ENCODE results near the gene RNF144B.
"Not testable (repeated sequence)": the region's sequence is repeated elsewhere in the genome, so short reads cannot be mapped to it uniquely, and the experiment has no call there.

RNF144B gene

DNA sequence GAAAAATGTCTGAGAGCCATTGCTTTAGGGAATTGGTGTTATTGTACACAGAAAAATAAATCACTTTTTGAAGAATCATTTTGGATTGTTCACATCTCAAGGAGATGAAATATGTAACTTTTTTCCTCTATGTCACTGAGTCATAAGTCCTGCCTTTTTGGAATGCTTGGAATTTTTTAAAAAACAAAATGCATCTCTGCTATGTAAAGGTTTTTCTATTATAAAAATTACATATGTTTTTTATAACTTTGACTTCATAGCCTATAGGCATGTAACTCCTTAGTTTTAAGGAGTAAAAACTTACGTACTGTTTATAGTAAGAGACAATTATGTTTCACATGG, 8.7 kb downstream of the RNF144B start:
- DNase-seq (ENCODE audit: insufficient read length) (no peak), FAIRE-seq (no peak)
- no peak for TF ChIP-seq POLR2AphosphoS5 (IDR thresholded peaks at IDR 0.05; ENCODE audit: low read depth, low read length)
- TF ChIP-seq POLR2A (IDR thresholded peaks at IDR 0.05; ENCODE audit: low read depth, low read length) = no peak
- no peak for TF ChIP-seq TAF1 (IDR thresholded peaks at IDR 0.05; ENCODE audit: borderline replicate concordance, low read depth, low read length)

- FAIRE-seq (no peak), DNase-seq (ENCODE audit: insufficient read length) (no peak)
- TF ChIP-seq POLR2AphosphoS5 (IDR thresholded peaks at IDR 0.05; ENCODE audit: low read depth, low read length) (no peak), POLR2A (IDR thresholded peaks at IDR 0.05; ENCODE audit: low read depth, low read length) (no peak), TAF1 (IDR thresholded peaks at IDR 0.05; ENCODE audit: borderline replicate concordance, low read depth, low read length) (no peak)
These were observed 10.6 kb downstream of the RNF144B start for GRCh38 chr6:18397701-18398100.

DNA sequence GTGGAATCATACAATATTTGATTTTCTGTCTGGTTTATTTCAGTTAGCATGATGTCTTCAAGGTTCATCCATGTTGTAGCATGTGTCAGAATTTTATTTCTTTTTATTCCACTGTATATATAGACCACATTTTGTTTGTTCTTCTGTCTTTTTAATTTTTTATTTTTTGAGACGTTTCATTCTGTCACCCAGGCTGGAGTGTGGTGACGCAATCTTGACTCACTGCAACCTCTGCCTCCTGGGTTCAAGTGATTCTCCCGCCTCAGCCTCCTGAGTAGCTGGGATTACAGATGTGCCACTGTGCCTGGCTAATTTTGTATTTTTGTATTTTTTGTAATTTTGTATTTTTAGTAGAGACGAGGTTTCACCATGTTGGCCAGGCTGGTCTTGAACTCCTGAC, 11.1 kb downstream of the RNF144B start:
- not testable (repeated sequence) for DNase-seq (ENCODE audit: insufficient read length); FAIRE-seq

DNA sequence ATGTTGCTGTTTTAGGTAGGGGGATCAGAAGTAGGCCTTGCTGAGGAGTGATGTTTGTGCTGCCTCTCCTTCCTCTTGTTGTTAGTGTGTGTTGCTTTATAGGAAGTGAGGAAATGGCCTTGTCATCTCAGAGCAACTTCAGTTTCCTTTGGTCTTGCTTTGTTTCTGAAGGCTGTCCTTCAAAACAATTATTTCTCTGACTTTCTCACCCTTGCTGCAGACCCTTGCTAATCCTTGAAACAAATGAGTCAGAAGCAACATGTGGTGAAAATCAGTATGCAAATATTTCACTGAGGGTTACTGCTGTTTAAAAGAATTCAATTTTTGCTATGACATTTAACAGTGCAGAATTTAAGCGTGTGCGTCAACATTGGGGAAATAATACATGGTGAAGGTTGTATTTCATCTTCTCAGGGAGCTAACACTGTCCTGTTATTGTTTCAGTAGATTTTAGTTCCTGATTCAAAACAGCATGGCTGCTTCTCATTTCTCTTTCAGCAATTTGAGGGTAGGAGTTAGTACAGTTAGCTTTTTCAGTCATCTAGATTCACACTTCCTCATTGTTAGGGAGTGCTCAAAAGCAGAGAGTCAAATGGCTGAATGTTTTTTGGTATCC, 13.8 kb downstream of the RNF144B start:
- no peak for TF ChIP-seq TAF1 (IDR thresholded peaks at IDR 0.05; ENCODE audit: borderline replicate concordance, low read depth, low read length)
- no peak for TF ChIP-seq POLR2AphosphoS5 (IDR thresholded peaks at IDR 0.05; ENCODE audit: low read depth, low read length)
- TF ChIP-seq POLR2A (IDR thresholded peaks at IDR 0.05; ENCODE audit: low read depth, low read length) = no peak
- DNase-seq (ENCODE audit: insufficient read length) (no peak), FAIRE-seq (peak; percentile 92)

GRCh38 chr6:18404965-18405364, 17.8 kb downstream of the RNF144B start:
- not testable (repeated sequence) for FAIRE-seq; DNase-seq (ENCODE audit: insufficient read length)

DNA sequence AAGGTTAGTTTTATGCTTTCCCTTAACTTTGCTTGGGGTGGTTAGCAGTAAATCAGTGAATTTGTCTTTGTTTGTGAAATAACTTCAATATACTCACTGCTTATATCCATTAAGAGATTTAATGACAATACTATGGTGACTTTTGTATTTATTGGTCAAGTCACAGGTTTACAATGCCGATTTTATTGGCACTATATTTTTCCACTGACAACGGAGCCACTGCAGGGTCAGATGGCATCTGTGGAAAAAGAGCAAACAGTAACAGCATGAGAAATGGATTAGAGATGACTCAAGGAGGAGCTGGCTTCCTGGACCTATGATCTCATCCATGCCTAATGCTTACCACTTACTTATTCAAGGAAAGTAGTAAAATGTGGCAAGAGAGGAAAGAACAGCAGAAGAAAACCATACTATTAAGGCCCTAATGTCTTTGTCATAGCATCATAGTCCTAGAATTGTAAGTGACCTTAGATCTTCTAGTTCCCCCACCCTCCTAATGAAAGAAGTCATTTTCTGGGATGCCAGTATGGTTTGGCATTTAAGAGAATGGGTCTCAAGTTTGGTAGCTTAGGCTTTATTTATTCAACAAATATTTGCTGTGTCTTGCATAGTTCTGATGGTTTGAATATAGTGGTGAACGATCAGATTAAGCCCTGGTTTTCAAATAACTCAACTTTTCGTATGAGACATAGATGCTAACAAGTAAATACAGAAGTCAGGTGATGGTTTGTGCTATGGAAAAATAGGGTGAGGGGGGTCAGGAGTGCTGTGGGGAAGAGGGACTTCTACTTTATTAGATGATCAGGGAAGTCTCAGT, 18.5 kb downstream of the RNF144B start:
- DNase-seq (ENCODE audit: insufficient read length) = no peak
- no peak for FAIRE-seq
- TF ChIP-seq POLR2AphosphoS5 (IDR thresholded peaks at IDR 0.05; ENCODE audit: low read depth, low read length) (no peak), POLR2A (IDR thresholded peaks at IDR 0.05; ENCODE audit: low read depth, low read length) (no peak), TAF1 (IDR thresholded peaks at IDR 0.05; ENCODE audit: borderline replicate concordance, low read depth, low read length) (no peak)

DNA sequence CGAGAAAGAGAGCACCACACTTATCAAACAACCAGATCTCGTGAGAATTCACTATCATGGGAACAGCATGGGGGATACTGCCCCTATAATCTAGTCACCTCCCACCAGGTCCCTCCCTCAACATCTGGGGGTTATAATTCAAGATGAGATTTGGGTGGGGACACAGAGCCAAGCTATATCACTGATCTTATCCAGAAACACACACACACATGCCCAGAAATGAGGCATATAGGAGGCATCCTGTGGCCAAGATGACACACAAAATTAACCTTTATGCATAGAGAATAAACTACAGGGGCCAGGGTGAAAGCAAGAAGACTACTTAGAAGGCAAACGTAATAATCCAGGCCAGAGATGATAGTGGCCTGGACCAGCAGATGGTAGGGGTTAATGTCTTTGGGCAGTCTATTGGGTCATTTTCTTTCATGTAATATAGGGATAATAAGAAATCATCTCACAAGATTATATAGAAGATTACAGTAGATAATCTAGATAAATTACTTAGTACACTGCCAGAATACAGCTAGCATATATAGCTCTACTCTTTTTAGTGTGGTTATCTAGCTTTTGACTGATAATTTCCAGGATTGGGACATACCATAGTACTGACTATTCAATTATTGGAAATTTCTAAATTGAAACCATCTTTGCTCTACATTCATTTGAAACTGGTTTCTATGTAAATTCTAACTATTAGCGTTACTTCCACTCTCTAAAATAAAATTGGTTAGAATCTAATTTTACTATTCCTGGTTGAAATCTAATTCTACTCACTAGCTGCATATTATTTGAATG, 20.0 kb downstream of the RNF144B start:
- FAIRE-seq (no peak), DNase-seq (ENCODE audit: insufficient read length) (no peak)
- TF ChIP-seq POLR2A (IDR thresholded peaks at IDR 0.05; ENCODE audit: low read depth, low read length) (no peak), POLR2AphosphoS5 (IDR thresholded peaks at IDR 0.05; ENCODE audit: low read depth, low read length) (no peak), TAF1 (IDR thresholded peaks at IDR 0.05; ENCODE audit: borderline replicate concordance, low read depth, low read length) (no peak)

DNA sequence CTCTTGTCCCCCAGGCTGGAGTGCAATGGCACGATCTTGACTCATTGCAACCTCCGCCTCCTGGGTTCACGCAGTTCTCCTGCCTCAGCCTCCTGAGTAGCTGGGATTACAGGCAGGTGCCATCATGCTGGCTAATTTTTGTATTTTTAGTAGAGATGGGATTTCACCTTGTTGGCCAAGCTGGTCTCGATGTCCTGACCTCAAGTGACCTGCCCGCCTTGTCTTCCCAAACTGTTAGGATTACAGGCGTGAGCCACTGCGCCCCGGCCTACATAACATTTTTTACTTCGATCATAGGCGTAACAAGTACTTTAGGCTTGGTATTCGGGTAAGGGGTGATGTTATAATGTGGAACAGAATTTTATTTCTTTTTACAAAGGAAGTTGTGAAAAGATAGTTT, 22.5 kb downstream of the RNF144B start:
- not testable (repeated sequence) for FAIRE-seq; DNase-seq (ENCODE audit: insufficient read length)

GRCh38 chr6:18410412-18410811, 23.3 kb downstream of the RNF144B start:
- FAIRE-seq (no peak), DNase-seq (ENCODE audit: insufficient read length) (no peak)
- no peak for TF ChIP-seq POLR2A (IDR thresholded peaks at IDR 0.05; ENCODE audit: low read depth, low read length)
- no peak for TF ChIP-seq TAF1 (IDR thresholded peaks at IDR 0.05; ENCODE audit: borderline replicate concordance, low read depth, low read length)
- no peak for TF ChIP-seq POLR2AphosphoS5 (IDR thresholded peaks at IDR 0.05; ENCODE audit: low read depth, low read length)

- no peak for DNase-seq (ENCODE audit: insufficient read length)
- TF ChIP-seq POLR2A (IDR thresholded peaks at IDR 0.05; ENCODE audit: low read depth, low read length) = no peak
- no peak for TF ChIP-seq TAF1 (IDR thresholded peaks at IDR 0.05; ENCODE audit: borderline replicate concordance, low read depth, low read length)
- no peak for TF ChIP-seq POLR2AphosphoS5 (IDR thresholded peaks at IDR 0.05; ENCODE audit: low read depth, low read length)
- no peak for FAIRE-seq
These were observed 24.9 kb downstream of the RNF144B start for GRCh38 chr6:18412068-18412467.

- no peak for FAIRE-seq
- no peak for DNase-seq (ENCODE audit: insufficient read length)
- TF ChIP-seq POLR2A (IDR thresholded peaks at IDR 0.05; ENCODE audit: low read depth, low read length) (no peak), TAF1 (IDR thresholded peaks at IDR 0.05; ENCODE audit: borderline replicate concordance, low read depth, low read length) (no peak), POLR2AphosphoS5 (IDR thresholded peaks at IDR 0.05; ENCODE audit: low read depth, low read length) (no peak)
These were observed 25.5 kb downstream of the RNF144B start for GRCh38 chr6:18412644-18413043.

DNA sequence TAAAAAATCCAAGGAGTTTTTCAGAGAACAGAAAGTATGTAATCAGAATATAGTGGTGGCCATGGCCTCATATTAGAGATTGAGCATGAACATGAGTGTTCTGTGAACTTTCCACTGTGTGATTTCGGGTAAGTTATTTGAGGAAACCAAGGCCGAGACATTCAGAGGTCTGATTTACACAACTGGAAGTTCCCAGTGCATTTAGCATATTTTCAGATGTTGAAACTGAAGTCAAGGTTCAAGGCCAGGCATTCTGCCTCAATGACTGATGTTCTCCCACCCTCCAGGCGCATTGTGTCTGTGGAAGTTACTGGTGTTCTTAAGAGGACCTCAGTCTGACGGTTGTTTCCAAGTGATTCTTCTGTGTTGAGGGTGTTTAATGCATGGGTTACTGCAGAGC, 26.2 kb downstream of the RNF144B start:
- no peak for TF ChIP-seq TAF1 (IDR thresholded peaks at IDR 0.05; ENCODE audit: borderline replicate concordance, low read depth, low read length)
- no peak for TF ChIP-seq POLR2AphosphoS5 (IDR thresholded peaks at IDR 0.05; ENCODE audit: low read depth, low read length)
- TF ChIP-seq POLR2A (IDR thresholded peaks at IDR 0.05; ENCODE audit: low read depth, low read length) = no peak
- FAIRE-seq (no peak), DNase-seq (ENCODE audit: insufficient read length) (no peak)

Data from GM12892 (cell line).